NCI-H1048 (cell line): Measurements from ENCODE around the gene SWAP70.

ENCODE experiments used
- DNase-seq: peaks from one replicate; lab custom pipeline; 2025; lab: John Stamatoyannopoulos, UW

SWAP70 gene

GRCh38 chr11:9753021-9753420 is 89.1 kb downstream of the SWAP70 start:
- DNase-seq = no peak

- no peak for DNase-seq
Measured at GRCh38 chr11:9754010-9754471, 90.2 kb downstream of the SWAP70 start.

GRCh38 chr11:9755561-9756185 is 91.8 kb downstream of the SWAP70 start:
- no peak for DNase-seq

- no peak for DNase-seq
Measured at GRCh38 chr11:9756461-9756860, 92.6 kb downstream of the SWAP70 start.

- no peak for DNase-seq
Measured at GRCh38 chr11:9756878-9757277, 93.0 kb downstream of the SWAP70 start.

- DNase-seq = no peak
Measured at GRCh38 chr11:9757809-9758636, 94.1 kb downstream of the SWAP70 start.

- DNase-seq = no peak
Measured at GRCh38 chr11:9758637-9759518, 95.0 kb downstream of the SWAP70 start.

GRCh38 chr11:9759519-9760192 is 95.8 kb downstream of the SWAP70 start:
- DNase-seq = no peak

- DNase-seq = no peak
Measured at GRCh38 chr11:9760193-9760575, 96.3 kb downstream of the SWAP70 start.

- DNase-seq = no peak
Measured at GRCh38 chr11:9761441-9761945, 97.6 kb downstream of the SWAP70 start.

- DNase-seq = no peak
Measured at GRCh38 chr11:9762531-9762930, 98.7 kb downstream of the SWAP70 start.

GRCh38 chr11:9763301-9763700 is 99.4 kb downstream of the SWAP70 start:
- DNase-seq = no peak

- DNase-seq = no peak
Measured at GRCh38 chr11:9765320-9766101, 101.6 kb downstream of the SWAP70 start.

GRCh38 chr11:9769621-9770020 is 105.7 kb downstream of the SWAP70 start:
- DNase-seq = no peak

- DNase-seq = no peak
Measured at GRCh38 chr11:9771071-9771511, 107.2 kb downstream of the SWAP70 start.

GRCh38 chr11:9772218-9772617 is 108.3 kb downstream of the SWAP70 start:
- DNase-seq = peak; percentile 64

GRCh38 chr11:9773524-9773923 is 109.6 kb downstream of the SWAP70 start:
- no peak for DNase-seq

GRCh38 chr11:9774109-9774508 is 110.2 kb downstream of the SWAP70 start:
- DNase-seq = no peak

GRCh38 chr11:9774591-9775397 is 110.9 kb downstream of the SWAP70 start:
- DNase-seq = no peak

GRCh38 chr11:9775398-9775779 is 111.5 kb downstream of the SWAP70 start:
- no peak for DNase-seq
